ENCODE results near the gene RAB32. TPM values are rescaled to one million over a fixed set of nuclear protein-coding genes. Genes with fewer than 3 reads are reported as not detected.

RAB32 gene
- total and polyA plus RNA-seq, 2 experiments from 2014 or later, result 165 to 239 TPM

DNA sequence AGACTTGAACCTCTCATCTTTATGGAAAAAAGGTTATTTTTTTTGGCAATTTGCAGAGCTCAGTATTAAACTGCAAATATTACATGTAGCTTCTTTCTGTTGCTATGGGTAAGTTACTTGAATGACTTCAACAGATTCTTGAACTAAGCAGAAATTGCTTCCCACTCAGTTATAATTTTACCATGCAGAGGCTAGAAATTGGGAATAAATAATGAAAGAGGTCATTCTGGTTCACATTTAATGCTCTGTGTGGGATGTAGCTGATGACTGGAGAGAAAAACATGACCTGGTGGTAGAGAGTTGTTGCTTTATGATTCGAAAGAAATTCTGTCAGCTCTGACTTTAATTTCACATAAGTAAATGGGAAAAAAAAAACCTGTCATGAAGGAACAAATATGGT is 38.3 kb downstream of the RAB32 start:
- Histone ChIP-seq H4K20me1 (ENCODE audit: insufficient read depth) (no peaks in the 10 kb centered on the region), H3F3A (ENCODE audit: insufficient read depth) (no peaks in the 10 kb centered on the region), H3K9ac (no peak overlapping the region), H3K4me1 (ENCODE audit: insufficient read depth) (no peaks in the 10 kb centered on the region), H3K9me3 (ENCODE audit: low read depth) (no peaks in the 10 kb centered on the region), H3K36me3 (ENCODE audit: low read depth) (no peaks in the 10 kb centered on the region), H3K27ac (no peak overlapping the region), H3K4me2 (ENCODE audit: unreplicated experiment) (no peak overlapping the region), H2AFZ (no peak overlapping the region), H3K27me3 (replicated peaks; ENCODE audit: insufficient read depth) (no peaks in the 10 kb centered on the region), H3K9me2 (ENCODE audit: insufficient read depth) (no peaks in the 10 kb centered on the region), H3K79me2 (ENCODE audit: insufficient read depth) (no peaks in the 10 kb centered on the region), H3K4me3 (no peak overlapping the region)
- DNase-seq, result no peak
- in situ Hi-C loops (cut with MboI), result no loop called here
- WGBS, 2 experiments (ENCODE audit: low coverage in 1 of 2, low lambda C conversion rate in 2 of 2, missing lambda C conversion rate in 2 of 2), result 0 to 3% methylated on average over 1 of the region's 1 CpG
- TF ChIP-seq EZH2 (IDR thresholded peaks at IDR 0.05; ENCODE audit: insufficient read depth, poor library complexity, severe bottlenecking) (no peak), EZH2phosphoT487 (IDR thresholded peaks at IDR 0.05; ENCODE audit: insufficient read depth, low read depth) (no peak)

- no peaks in the 10 kb centered on the region for H3K36me3 ChIP-seq (ENCODE audit: low read depth)
- H3K9me3 ChIP-seq (ENCODE audit: low read depth), result no peaks in the 10 kb centered on the region
- no peaks in the 10 kb centered on the region for H3F3A ChIP-seq (ENCODE audit: insufficient read depth)
- no peaks in the 10 kb centered on the region for H3K9me2 ChIP-seq (ENCODE audit: insufficient read depth)
- no peak overlapping the region for H3K27ac ChIP-seq
- no peaks in the 10 kb centered on the region for H4K20me1 ChIP-seq (ENCODE audit: insufficient read depth)
- H3K79me2 ChIP-seq (ENCODE audit: insufficient read depth), result no peaks in the 10 kb centered on the region
- peak; percentile 20 for DNase-seq
- no peak overlapping the region for H3K4me3 ChIP-seq
- no peak overlapping the region for H3K4me2 ChIP-seq (ENCODE audit: unreplicated experiment)
- in situ Hi-C loops (cut with MboI), result no loop called here
- no peaks in the 10 kb centered on the region for H3K27me3 ChIP-seq (replicated peaks; ENCODE audit: insufficient read depth)
- H2AFZ ChIP-seq, result no peak overlapping the region
- no peak overlapping the region for H3K9ac ChIP-seq
- WGBS, 2 experiments (ENCODE audit: low coverage in 1 of 2, low lambda C conversion rate in 2 of 2, missing lambda C conversion rate in 2 of 2), result 28 to 34% methylated on average over 5 of the region's 5 CpGs
- no peaks in the 10 kb centered on the region for H3K4me1 ChIP-seq (ENCODE audit: insufficient read depth)
- TF ChIP-seq EZH2 (IDR thresholded peaks at IDR 0.05; ENCODE audit: insufficient read depth, poor library complexity, severe bottlenecking) (no peak), EZH2phosphoT487 (IDR thresholded peaks at IDR 0.05; ENCODE audit: insufficient read depth, low read depth) (no peak)
Observed at GRCh38 chr6:146582857-146583256, 39.2 kb downstream of the RAB32 start.

DNA sequence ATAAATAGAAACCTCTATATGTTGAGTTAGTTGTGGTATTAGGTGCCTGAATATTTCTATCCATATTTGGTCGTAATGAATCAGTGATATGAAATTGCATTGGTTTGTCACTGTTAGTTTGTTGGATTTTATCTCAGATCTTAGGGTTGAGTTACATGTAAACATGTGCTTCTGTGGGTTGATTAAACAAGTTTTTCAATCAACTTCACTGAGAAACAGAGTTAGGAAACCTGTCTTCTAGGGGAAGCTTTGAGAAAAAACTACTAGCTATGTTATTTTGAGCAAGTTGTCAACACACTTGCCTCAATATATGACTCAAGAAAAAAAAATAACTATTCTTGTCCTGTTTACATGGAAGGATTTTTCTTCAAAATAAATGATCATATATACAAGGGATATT is 40.3 kb downstream of the RAB32 start:
- Histone ChIP-seq H4K20me1 (ENCODE audit: insufficient read depth) (no peaks in the 10 kb centered on the region), H3K9me2 (ENCODE audit: insufficient read depth) (no peaks in the 10 kb centered on the region), H3F3A (ENCODE audit: insufficient read depth) (no peaks in the 10 kb centered on the region), H3K4me1 (ENCODE audit: insufficient read depth) (no peaks in the 10 kb centered on the region), H3K4me2 (ENCODE audit: unreplicated experiment) (no peak overlapping the region), H3K9ac (no peak overlapping the region), H3K79me2 (ENCODE audit: insufficient read depth) (no peaks in the 10 kb centered on the region), H3K27me3 (replicated peaks; ENCODE audit: insufficient read depth) (no peaks in the 10 kb centered on the region; the same call in 1 of the 2 replicates), H3K27ac (no peak overlapping the region), H3K4me3 (no peak overlapping the region), H3K36me3 (ENCODE audit: low read depth) (no peaks in the 10 kb centered on the region), H2AFZ (no peak overlapping the region), H3K9me3 (ENCODE audit: low read depth) (no peaks in the 10 kb centered on the region)
- TF ChIP-seq EZH2phosphoT487 (IDR thresholded peaks at IDR 0.05; ENCODE audit: insufficient read depth, low read depth) (no peak), EZH2 (IDR thresholded peaks at IDR 0.05; ENCODE audit: insufficient read depth, poor library complexity, severe bottlenecking) (no peak)
- 23 to 30% methylated on average over 1 of the region's 1 CpG for WGBS, 2 experiments (ENCODE audit: low coverage in 1 of 2, low lambda C conversion rate in 2 of 2, missing lambda C conversion rate in 2 of 2)
- DNase-seq, result no peak
- in situ Hi-C loops (cut with MboI), result no loop called here

GRCh38 chr6:146587459-146587858 is 43.8 kb downstream of the RAB32 start:
- no peak for DNase-seq
- Histone ChIP-seq H3K9me2 (ENCODE audit: insufficient read depth) (no peaks in the 10 kb centered on the region), H3K79me2 (ENCODE audit: insufficient read depth) (no peaks in the 10 kb centered on the region), H3K4me1 (ENCODE audit: insufficient read depth) (no peaks in the 10 kb centered on the region), H3K27me3 (replicated peaks; ENCODE audit: insufficient read depth) (no peaks in the 10 kb centered on the region; the same call in 1 of the 2 replicates), H3K9me3 (ENCODE audit: low read depth) (no peaks in the 10 kb centered on the region), H3F3A (ENCODE audit: insufficient read depth) (no peaks in the 10 kb centered on the region), H3K4me2 (ENCODE audit: unreplicated experiment) (no peak overlapping the region), H4K20me1 (ENCODE audit: insufficient read depth) (no peaks in the 10 kb centered on the region), H3K4me3 (no peak overlapping the region), H2AFZ (no peak overlapping the region), H3K36me3 (ENCODE audit: low read depth) (no peaks in the 10 kb centered on the region), H3K9ac (no peak overlapping the region), H3K27ac (no peak overlapping the region)
- TF ChIP-seq EZH2phosphoT487 (IDR thresholded peaks at IDR 0.05; ENCODE audit: insufficient read depth, low read depth), result no peak
- no peak for TF ChIP-seq EZH2 (IDR thresholded peaks at IDR 0.05; ENCODE audit: insufficient read depth, poor library complexity, severe bottlenecking)
- in situ Hi-C loops (cut with MboI), result no loop called here
- 0% methylated on average over 1 of the region's 1 CpG; no CpG with 5 or more reads in 1 of the 2 experiments for WGBS, 2 experiments (ENCODE audit: low coverage in 1 of 2, low lambda C conversion rate in 2 of 2, missing lambda C conversion rate in 2 of 2)

- Histone ChIP-seq H3K9me3 (ENCODE audit: low read depth) (no peaks in the 10 kb centered on the region), H3F3A (ENCODE audit: insufficient read depth) (no peaks in the 10 kb centered on the region), H3K36me3 (ENCODE audit: low read depth) (no peaks in the 10 kb centered on the region), H3K4me3 (no peak overlapping the region), H3K9ac (no peak overlapping the region), H3K4me1 (ENCODE audit: insufficient read depth) (no peaks in the 10 kb centered on the region), H3K9me2 (ENCODE audit: insufficient read depth) (no peaks in the 10 kb centered on the region), H3K27me3 (replicated peaks; ENCODE audit: insufficient read depth) (no peaks in the 10 kb centered on the region; the same call in 1 of the 2 replicates), H3K27ac (no peak overlapping the region), H2AFZ (no peak overlapping the region), H3K79me2 (ENCODE audit: insufficient read depth) (no peaks in the 10 kb centered on the region), H4K20me1 (ENCODE audit: insufficient read depth) (no peaks in the 10 kb centered on the region), H3K4me2 (ENCODE audit: unreplicated experiment) (no peak overlapping the region)
- 53 to 64% methylated on average over 1 of the region's 1 CpG for whole genome bisulfite sequencing, 2 experiments (ENCODE audit: low coverage in 1 of 2, low lambda C conversion rate in 2 of 2, missing lambda C conversion rate in 2 of 2)
- no peak for TF ChIP-seq EZH2phosphoT487 (IDR thresholded peaks at IDR 0.05; ENCODE audit: insufficient read depth, low read depth)
- TF ChIP-seq EZH2 (IDR thresholded peaks at IDR 0.05; ENCODE audit: insufficient read depth, poor library complexity, severe bottlenecking), result no peak
- DNase-seq, result no peak
- in situ Hi-C loops (cut with MboI), result no loop called here
Observed at GRCh38 chr6:146590492-146590891, 46.9 kb downstream of the RAB32 start.

Measured in GM23248 (cell line).